GM12875 (cell line): ENCODE results near the gene HNRNPC.

Experiments
- H3K4me3 ChIP-seq: one replicate; pipeline ENCODE4 v1.5.1; 2011; ENCODE audit warnings: low read depth, low read length, control low read depth
- TF ChIP-seq, protein P1 (sequence below): IDR thresholded peaks from 2 replicates; pipeline ENCODE4 v1.5.1; 2011; ENCODE audit warnings: low read depth, mild to moderate bottlenecking, control low read depth, inconsistent platforms, low read length, moderate library complexity, borderline replicate concordance; ENCODE audit not compliant: insufficient read depth

Gene HNRNPC

GRCh38 chr14:21269252-21270046 lies at the start of gene HNRNPC:
Gene HNRNPC (minus strand): TSS chr14:21269442. CDS start chr14:21234193, 35,249 bp downstream.
- H3K4me3 ChIP-seq, result peak within 1 kb of the TSS; percentile 75
- TF ChIP-seq, protein P1, sequence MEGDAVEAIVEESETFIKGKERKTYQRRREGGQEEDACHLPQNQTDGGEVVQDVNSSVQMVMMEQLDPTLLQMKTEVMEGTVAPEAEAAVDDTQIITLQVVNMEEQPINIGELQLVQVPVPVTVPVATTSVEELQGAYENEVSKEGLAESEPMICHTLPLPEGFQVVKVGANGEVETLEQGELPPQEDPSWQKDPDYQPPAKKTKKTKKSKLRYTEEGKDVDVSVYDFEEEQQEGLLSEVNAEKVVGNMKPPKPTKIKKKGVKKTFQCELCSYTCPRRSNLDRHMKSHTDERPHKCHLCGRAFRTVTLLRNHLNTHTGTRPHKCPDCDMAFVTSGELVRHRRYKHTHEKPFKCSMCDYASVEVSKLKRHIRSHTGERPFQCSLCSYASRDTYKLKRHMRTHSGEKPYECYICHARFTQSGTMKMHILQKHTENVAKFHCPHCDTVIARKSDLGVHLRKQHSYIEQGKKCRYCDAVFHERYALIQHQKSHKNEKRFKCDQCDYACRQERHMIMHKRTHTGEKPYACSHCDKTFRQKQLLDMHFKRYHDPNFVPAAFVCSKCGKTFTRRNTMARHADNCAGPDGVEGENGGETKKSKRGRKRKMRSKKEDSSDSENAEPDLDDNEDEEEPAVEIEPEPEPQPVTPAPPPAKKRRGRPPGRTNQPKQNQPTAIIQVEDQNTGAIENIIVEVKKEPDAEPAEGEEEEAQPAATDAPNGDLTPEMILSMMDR, result no peak

- TF ChIP-seq, protein P1, result no peak
- H3K4me3 ChIP-seq, result no peak overlapping the region
Measured at GRCh38 chr14:21317398-21317797, 48.2 kb upstream of the HNRNPC start.

- TF ChIP-seq, protein P1, result no peak
- H3K4me3 ChIP-seq, result no peak overlapping the region
Measured at GRCh38 chr14:21313512-21313911, 44.3 kb upstream of the HNRNPC start.

DNA sequence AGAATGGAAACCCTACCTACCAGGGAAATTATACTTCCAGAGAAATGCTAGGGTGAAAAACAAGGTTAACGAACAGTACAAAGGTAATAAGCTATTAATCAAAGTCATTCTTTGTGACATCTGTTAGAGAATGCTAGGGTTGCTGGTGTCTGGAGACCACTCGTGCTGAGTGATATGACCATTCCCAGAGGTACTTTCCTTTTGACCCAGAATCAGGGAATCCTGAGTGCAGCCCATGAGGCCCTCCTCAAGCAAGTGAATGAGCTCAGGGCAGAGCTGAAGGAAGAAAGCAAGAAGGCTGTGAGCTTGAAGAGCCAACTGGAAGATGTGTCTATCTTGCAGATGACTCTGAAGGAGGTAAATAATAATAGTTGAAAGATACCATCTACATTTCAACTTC lies 42.4 kb upstream of the HNRNPC start:
- no peak overlapping the region for H3K4me3 ChIP-seq
- TF ChIP-seq, protein P1, result no peak

- TF ChIP-seq, protein P1, result no peak
- no peak overlapping the region for H3K4me3 ChIP-seq
Measured at GRCh38 chr14:21309956-21310355, 40.7 kb upstream of the HNRNPC start.

GRCh38 chr14:21309238-21309636 lies 40.0 kb upstream of the HNRNPC start:
- peak overlapping the region; percentile 7 for H3K4me3 ChIP-seq
- TF ChIP-seq, protein P1, result no peak

GRCh38 chr14:21308479-21309237 lies 39.4 kb upstream of the HNRNPC start:
- TF ChIP-seq, protein P1, result no peak
- H3K4me3 ChIP-seq, result peak overlapping the region; percentile 17
